ENCODE measurements around the gene PDE11A.
"Not testable (repeated sequence)": the region's sequence is repeated elsewhere in the genome, so short reads cannot be mapped to it uniquely, and the experiment has no call there.

Gene PDE11A

DNA sequence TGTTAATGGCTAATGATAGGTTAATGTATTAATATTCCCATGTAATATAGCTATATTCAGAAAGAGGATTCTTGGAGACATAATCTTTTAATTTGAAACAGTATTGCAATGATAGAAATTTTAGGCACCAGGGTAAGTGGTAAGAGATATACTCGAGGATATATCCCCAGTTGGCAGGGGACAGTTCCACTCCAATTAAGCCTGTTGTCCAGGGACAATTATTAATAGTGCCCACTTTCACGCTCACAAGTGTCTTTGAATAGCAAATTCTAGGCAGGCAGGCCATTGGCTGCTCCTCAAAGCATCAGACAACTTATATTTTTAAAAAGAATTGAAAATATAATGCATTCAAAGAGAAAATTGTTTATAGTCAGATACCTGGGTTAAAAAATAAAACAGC, 190.7 kb downstream of the PDE11A start:
- DNase-seq (ENCODE audit: low spot score) = no peak

DNA sequence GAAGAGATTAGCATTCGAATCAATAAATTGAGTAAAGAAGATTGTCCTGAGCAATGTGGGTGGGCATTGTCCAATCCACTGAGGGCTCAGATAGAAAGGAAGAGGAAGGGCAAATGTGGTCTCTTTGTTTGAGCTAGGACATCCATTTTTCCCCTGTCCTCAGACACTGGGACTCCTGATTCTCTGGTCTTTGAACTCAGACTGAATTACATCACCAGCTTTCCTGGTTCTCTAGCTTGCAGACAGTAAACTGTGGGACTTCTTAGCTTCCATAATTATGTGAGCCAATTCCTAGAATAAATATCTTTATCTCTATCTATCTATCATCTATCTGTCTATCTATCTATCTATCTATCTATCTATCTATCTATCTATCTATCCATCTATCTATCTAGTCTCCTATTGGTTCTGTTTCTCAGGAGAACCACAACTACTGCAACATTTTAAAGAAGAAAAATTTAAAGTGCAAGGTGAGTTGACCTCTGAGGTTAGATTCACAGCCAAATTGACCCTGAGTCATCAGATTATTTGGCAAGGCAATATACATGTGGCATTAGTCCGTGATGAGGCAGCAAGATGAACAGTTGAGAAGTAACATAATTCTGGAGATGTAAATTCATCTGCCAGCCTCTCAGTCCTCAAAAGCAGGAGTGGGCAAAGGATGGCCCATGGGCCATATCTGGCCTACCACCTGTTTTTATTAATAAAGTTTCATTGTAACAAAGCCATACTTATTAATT, 191.4 kb downstream of the PDE11A start:
- DNase-seq (ENCODE audit: low spot score) = no peak

DNA sequence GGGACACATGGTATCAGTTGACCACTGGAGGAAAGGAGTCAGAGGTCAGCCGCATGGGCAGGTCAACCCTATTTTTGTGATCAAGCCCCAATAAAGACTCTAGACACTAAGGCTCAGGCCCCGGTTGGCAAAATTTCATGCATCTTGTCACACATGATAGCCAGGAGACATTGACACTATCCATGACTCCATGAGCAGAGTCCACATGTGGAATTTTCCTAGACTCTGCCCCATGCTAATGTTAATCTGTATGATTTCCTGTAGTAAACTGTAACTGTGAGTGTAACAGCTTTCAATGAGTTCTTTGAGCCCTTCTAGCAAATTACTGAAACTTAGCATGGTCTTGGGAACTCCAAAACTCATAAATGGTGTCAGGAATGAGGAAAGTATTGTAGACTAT, 192.3 kb downstream of the PDE11A start:
- DNase-seq (ENCODE audit: low spot score) = no peak

DNA sequence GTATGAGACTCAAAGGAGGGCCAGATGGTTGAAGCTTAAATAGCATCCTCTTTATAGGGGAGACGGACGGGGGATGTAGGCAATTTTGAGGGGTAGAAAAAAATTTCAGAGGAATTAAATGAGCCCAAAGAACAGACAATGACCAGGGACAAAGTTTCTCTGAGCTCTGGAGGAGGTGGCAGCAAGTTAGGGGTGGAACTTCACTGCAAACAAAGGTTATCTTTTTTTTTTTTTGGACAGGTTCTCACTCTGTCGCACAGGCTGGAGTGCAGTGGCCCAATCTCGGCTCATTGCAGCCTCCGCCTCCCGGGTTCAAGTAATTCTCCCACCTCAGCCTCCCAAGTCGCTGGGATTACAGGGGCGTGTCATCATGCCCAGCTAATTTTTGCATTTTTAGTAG, 195.6 kb downstream of the PDE11A start:
- no peak for DNase-seq (ENCODE audit: low spot score)

DNA sequence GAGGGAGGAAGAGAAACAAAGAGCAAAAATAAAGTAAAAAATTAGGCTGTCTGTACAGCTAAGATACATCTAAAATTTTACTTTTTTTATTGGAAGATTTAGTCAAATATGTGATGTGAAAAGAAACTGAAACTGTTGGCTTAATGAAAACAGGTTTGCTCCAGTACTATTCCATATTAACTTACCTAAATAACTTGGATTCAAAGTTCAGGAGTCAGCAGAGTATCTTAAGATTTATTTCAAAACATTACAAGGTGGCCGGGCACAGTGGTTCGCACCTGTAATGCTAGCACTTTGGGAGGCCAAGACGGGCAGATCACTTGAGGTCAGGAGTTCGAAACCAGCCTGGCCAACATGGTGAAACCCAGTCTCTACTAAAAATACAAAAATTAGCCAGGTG, 197.9 kb downstream of the PDE11A start:
- no peak for DNase-seq (ENCODE audit: low spot score)

DNA sequence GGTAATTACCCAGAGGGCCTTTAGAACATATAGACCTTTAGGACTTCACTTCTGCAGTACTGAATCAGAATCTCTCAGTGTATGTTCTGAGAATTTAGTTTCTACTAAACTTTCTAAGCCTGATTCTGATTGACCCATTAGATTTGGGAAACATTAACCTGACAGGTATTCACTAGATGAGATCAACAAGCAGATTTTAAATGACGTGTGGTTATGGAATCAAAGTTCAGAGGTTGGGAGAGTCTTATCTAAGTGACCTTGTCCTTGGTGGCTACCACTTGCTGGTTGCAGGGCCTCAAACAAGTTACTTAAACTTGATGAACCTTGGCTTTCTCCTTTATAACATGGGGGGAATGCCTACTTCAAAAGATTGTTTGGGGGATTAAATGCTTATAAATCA, 198.7 kb downstream of the PDE11A start:
- no peak for DNase-seq (ENCODE audit: low spot score)

DNA sequence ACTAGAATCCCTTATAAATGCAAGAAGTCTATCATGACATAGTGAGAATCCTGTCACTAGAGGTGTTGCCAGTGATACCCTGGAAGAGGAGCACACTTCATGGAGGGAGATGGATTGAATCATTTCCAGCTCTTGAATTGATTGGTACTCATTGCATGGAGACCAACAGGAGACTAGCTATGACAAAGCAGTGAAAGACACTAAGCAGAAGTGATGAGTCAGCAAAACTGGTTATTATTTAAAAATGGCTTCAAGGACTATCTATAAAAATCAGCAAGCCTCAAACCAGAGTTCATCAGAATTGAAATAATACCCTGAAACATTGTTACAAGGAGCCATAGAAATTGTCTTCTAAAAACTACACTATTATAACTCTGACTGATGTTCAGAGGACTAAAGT, 200.3 kb downstream of the PDE11A start:
- DNase-seq (ENCODE audit: low spot score) = no peak

DNA sequence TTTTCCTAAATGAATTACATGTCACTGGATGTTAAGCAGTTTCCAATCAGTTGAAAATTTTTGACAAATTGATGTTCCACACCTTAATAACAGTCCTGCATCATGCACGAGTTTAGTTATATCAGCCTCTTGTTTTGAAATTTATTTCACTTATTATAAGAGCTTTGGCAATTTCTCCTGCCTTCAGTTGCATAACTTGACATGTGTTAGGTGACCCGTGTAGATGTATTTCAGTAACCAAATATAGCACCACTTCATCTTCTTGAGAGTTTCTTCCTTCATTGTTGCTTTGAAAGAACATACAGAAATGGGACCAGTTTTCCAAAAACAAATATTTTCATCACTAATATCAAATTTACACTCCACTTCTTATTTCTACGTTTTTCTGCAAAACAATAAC, 202.7 kb downstream of the PDE11A start:
- no peak for DNase-seq (ENCODE audit: low spot score)

DNA sequence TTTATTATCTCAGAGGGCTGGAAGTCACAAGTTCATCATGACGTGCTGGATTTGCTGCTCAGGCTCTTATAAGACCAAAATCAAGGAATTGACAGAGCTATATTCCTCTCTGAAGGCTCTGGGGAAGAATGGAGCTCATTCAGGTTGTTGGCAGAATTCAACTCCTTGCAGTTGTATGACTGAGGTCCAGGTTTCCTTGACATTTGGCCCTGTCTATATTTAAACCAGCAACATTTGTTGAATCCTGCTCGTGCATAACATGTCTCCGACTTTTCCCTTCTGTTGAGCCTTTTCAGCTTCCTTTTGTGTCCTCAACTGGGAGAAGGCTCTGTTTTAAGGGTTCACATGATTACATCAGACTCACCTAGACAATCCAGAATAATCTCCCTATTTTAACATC, 203.4 kb downstream of the PDE11A start:
- DNase-seq (ENCODE audit: low spot score) = no peak

DNA sequence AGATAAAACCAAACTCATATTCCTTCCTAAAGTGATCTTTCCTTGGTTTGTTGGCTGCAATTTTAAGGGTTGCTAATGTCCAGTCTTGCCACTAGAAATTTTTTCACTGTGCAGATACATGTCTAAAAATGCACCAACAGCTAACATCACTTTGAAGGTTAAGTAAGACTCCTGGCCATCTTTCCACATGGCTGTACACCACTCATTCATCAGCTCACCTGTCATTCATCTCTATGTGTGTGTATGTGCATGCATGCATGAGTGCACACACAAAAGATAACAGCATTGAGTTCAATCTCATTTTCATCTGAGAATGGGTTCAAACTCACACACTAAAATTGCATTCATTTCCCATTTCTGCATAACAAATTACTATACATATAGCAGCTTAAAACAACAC, 203.8 kb downstream of the PDE11A start:
- DNase-seq (ENCODE audit: low spot score) = no peak

DNA sequence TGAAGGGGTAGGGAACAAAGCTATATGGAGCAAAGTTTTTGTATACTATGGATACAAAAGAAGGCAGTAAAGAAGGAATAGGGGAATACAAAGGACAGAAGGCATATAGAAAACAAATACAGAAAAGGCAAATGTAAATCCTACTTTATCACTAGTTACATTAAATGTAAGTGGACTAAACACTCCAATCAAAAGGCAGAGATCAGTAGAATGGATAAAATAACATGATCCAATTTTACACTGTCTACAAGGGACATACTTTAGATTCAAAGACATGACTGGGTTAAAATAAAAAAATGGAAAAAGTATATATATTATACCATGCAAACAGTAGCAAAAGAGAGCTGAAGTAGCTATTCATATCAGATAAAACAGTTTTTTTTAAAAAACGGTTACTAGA, 215.0 kb downstream of the PDE11A start:
- no peak for DNase-seq (ENCODE audit: low spot score)

DNA sequence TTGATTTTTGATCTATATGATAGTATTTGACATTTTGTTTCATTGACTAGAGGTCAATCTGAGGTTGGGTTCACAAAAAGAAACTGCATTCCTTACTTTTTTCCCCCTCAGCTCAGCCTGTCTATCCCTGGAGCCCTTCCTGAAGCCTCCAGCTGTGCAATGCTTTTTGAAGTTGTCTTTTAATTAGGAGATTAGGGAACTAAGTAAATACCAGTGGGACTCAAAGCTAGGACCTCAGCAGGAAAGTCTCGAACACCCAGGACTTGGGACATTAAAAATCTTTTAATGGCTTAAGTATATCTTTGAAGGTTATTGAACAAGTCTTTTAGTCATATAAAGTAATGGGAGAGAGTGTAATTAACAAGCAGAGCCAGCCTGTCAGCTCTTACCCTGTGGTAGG, 220.2 kb downstream of the PDE11A start:
- no peak for DNase-seq (ENCODE audit: low spot score)

DNA sequence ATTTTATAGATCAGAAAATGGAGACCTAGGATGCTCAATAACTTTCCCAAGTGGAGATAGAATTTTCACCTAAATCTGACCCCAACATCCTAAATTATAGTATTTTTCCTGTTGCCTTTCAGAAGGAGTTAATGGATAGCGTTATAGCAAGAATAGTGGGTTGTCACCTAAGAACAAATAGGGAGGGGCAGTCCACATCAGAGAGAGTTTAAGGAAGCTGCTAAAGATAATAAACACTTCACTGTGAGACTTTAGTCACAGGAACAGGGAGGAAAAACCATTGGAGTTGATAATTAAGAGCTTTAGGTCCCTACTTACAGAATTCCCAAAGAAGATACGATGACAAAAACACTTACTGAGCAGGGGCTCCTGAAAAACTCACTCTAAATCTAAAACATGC, 229.4 kb downstream of the PDE11A start:
- no peak for DNase-seq (ENCODE audit: low spot score)

DNA sequence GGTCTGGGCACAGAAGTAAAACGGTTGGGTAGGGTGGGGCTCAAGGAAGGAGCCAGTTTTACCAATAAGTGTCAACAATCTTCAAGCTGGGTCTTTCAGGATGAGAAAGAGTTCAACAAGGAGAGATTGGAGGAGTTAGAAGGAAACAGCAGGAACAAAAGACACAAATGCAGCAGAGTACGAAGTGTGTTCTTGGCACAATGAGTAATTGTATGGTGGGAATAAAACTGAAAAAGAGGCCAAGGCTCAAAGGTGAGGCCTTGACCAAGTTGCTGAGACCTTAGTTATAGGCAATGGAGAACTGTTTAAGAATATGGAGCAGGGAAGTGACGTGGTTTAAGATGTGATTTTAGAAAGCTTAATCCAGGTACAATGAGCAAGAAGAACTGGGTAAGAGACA, 230.3 kb downstream of the PDE11A start:
- no peak for DNase-seq (ENCODE audit: low spot score)

DNA sequence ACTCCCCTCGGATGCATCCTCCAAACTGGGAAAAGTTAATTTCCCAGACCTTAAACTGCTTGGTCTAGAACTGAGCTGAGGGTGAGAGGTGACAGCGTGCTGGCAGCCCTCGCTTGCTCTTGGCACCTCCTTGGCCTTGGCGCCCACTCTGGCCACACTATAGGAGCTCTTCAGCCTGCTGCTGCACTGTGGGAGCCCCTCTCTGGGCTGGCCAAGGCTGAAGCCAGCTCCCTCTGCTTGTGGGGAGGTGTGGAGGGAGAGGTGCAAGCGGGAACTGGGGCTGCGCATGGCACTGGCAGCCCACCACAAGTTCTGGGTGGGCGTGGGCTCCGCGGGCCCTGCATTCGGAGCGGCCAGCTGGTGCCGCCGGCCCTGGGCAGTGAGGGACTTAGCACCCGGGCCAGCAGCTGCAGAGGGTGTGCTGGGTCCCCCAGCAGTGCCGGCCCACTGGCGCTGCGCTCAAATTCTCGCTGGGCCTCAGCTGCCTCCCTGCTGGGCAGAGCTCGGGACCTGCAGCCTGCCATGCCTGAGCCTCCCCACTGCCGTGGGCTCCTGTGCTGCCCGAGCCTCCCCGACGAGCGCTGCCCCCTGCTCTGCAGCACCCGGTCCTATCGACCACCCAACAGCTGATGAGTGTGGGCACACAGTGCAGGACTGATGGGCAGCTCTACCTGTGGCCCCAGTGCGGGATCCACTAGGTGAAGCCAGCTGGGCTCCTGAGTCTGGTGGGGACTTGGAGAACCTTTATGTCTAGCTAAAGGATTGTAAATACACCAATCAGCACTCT, 237.0 kb downstream of the PDE11A start:
- DNase-seq (ENCODE audit: low spot score) = not testable (repeated sequence)

DNA sequence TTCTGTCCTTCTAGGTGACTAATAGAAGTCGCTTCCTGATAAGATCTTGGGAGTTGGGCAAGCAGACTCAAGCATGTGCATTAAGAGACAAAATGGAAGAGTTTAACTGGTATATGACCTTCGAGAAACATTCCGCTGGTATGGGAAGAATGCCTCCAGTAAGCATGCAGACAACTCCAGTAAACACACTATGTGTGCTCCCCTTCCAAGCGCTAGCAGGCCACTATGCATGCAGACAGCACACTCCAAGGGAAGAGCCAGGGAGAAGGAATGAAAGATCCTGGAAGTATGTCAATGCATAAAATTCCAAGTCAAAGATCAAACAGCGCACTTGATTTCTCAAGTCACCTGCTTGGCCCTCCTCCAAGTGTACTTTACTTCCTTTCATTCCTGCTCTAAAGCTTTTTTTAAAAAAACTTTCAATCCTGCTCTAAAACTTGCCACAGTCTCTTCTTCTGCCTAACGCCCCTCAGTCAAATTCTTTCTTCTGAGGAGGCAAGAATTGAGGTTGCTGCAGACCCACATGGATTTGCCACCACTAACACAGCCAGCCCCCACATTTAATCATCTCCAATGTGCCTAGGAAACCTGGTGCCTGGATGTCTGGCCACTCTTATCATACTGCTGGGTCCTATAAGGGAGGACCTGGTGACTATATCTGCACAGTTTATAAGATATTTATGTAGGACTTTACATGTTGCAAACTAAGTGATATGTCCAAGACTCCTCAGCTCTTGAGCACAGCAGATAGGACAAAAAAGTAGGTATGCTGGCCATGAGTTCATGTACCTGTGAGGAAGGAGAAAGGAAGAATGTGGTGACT, 239.8 kb downstream of the PDE11A start:
- no peak for DNase-seq (ENCODE audit: low spot score)

DNA sequence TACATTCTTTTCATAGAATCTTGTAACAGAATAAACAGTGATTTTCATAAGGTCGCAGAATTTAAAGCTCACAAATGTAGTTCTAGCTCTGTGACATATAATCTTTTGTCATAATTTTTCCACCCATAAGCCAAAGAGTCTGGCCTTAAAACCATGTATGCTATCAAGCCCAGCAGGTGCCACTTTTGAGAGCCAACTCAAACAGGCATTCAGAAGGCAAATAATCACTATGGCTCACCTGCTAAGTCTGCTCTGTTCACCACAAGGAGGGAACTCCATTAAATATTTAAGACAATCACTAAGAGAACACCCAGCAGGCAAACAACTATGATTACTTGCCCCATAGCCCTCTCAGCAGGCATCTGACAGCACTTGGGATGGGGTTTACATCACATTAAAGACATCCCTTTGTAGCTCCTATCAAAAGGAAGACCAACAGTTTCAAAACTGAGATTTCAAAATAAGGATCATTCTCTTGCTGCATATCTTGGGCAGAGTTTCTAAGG, 241.6 kb downstream of the PDE11A start:
- no peak for DNase-seq (ENCODE audit: low spot score)

DNA sequence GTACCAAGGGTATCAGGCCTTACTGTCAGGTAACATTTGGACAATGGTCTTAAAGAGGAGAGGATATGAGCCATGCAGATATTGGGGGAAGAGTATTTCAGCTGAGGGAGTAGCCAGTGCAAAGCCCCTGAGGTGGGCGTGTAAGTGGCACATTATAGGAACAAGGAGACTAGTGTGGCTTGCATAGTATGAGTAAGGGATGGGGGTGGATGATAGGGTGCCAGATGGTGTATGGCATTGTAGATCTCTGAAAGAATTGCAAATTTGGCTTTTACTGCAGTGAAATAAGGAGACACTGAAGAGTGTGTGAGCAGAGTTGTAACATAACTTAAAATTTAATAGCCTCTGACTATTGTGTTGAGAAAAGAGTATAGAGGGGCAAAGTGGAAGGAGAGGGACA, 244.0 kb downstream of the PDE11A start:
- no peak for DNase-seq (ENCODE audit: low spot score)

DNA sequence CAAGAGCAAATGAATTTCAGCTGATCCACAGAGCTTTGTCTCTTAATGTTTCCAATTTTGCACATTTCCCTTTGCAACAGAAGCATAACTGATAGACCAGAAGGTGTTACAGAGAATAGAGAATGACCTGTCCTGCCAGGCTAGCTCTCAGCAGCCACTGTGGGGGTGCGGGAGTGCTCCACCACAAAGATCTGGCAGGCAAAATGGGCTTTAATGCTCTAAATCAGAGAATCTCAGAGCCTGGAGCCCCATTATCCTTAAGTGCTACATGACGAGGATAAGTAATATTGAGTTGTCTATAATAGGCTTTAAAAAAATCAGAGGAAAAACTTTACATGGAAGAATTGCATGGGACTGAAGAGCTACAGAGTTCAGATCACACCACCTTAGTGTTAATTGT, 245.7 kb downstream of the PDE11A start:
- DNase-seq (ENCODE audit: low spot score) = no peak

DNA sequence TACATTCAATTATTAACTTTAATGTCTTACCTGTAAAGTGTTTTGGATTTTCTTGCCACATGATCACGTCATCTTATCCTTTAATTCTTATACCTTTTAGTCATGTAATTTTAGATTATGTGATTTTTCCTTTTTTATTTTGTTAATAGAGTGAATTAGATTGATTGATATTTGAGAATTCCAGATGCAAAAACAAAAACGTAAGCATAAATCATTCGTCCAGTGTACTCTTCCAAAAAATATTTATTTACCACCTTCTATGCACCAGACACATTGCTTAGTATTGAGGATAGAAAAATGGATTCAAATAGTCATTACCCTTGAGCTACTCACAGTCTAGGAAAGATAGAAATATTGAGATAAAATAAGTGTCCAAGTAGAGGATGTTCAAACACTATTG, 249.6 kb downstream of the PDE11A start:
- DNase-seq (ENCODE audit: low spot score) = no peak

DNA sequence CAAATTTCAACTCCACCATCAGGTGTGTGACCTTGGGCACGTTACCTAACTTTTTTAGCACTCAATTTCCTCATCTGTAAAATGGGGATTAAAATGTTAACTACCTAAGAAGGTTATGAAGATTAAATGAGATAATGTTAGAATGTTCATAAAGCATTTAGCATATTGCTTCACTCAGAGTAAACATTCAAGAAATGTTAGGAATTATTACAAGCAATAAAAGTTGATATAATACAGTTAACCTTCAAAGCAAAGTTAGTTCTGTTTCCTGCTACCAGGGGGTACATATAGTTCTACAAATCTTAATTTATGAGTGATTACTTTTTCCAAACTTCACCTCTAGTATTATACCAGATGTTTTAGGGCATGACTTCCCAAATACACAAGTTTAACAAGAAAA, 254.2 kb downstream of the PDE11A start:
- DNase-seq (ENCODE audit: low spot score) = no peak

DNA sequence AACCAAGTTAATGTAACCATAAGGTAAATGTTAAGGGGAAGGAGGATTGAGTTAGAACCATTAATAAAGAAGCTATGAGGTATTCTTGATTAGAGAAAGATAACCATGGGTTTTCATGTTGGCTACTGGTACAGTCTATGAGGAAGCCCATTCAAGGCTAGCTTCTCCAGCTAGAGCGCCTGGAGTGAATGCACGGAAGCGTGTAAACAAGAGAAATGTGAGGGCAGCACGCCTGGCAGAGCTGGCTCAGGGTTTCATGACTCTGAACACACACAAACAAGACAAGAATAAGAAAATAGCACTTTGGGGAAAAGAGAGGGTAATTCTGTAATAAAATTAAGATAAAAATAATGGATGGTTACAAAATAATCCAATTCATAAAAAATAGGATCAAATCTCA, 255.3 kb downstream of the PDE11A start:
- DNase-seq (ENCODE audit: low spot score) = no peak

DNA sequence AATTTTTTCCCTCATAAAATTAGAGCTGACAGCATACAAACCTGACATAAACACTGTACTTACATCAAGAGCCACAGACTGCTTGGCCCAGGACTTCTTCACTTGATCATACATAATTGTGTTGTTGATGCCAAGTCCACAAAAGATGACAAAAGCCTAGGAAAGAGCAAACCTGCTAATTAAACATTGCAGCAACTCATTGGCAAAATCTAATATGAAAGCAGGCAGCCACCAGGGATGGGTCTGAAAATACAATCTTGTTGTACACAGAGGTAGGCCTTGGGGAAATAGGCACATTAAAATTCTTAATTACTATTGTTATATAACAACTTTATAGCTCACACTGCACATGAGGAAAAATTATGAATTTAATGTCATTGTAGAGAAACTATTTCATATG, 255.8 kb downstream of the PDE11A start:
- DNase-seq (ENCODE audit: low spot score) = no peak
